Tibial nerve (tissue), 4 donors: Measurements from ENCODE around the gene SLC12A7. TPM values are rescaled to one million over a fixed set of nuclear protein-coding genes. Genes with fewer than 3 reads are reported as not detected.

Source experiments
- DNase-seq, 2 donors: peaks; one replicate each; pipeline ENCODE4 v3.0.0-alpha.2; 2019; ENCODE audit warnings: low spot score in 2 of 2
- H3K27ac ChIP-seq, 4 donors: fragments of 200-600 bp; sonication (generic) in 3 of 4; one replicate each; pipeline ENCODE4 v1.5.1; 2017 to 2019; ENCODE audit warnings: mild to moderate bottlenecking in 1 of 4
- H3K27me3 ChIP-seq, 2 donors: fragments of 200-600 bp; sonication (generic) in 1 of 2; one replicate each; pipeline versions ENCODE4 v1.5.1 to v1.6.0; 2017 to 2019
- H3K36me3 ChIP-seq, 3 donors: fragments of 200-600 bp; sonication (generic); one replicate each; pipeline ENCODE4 v1.5.1; 2018 to 2019
- H3K4me1 ChIP-seq, 4 donors: fragments of 200-600 bp; sonication (generic) in 3 of 4; one replicate each; pipeline ENCODE4 v1.5.1; 2017 to 2019
- H3K4me3 ChIP-seq, 4 donors: fragments of 200-600 bp; sonication (generic) in 3 of 4; one replicate each; pipeline ENCODE4 v1.5.1; 2017 to 2019; ENCODE audit warnings: mild to moderate bottlenecking in 1 of 4, moderate library complexity in 1 of 4
- H3K9me3 ChIP-seq, 4 donors: fragments of 200-600 bp; sonication (generic) in 3 of 4; one replicate each; pipeline ENCODE4 v1.5.1; 2017 to 2019
- CTCF ChIP-seq, 5 experiments: fragments of 200-600 bp in 3 of 5; fragments of 450-650 bp in 2 of 5; sonication (generic) in 3 of 5; IDR thresholded peaks; one replicate each; pipeline ENCODE4 v1.5.1; 2016 to 2019; ENCODE audit warnings: antibody characterized with exemption in 5 of 5, mild to moderate bottlenecking in 3 of 5, moderate library complexity in 2 of 5
- EP300 ChIP-seq, 2 donors: sonication (generic); formaldehyde crosslinking; IDR thresholded peaks; one replicate each; pipeline ENCODE4 v1.6.1; 2017; ENCODE audit warnings: antibody characterized with exemption in 2 of 2, mild to moderate bottlenecking in 1 of 2
- POLR2A ChIP-seq, 2 donors: fragments of 450-650 bp; IDR thresholded peaks; one replicate each; pipeline ENCODE4 v1.6.1; 2017; ENCODE audit warnings: antibody characterized with exemption in 2 of 2, mild to moderate bottlenecking in 2 of 2, moderate library complexity in 2 of 2
- WGBS, 2 donors: methylation state at CpG; one replicate each; pipeline ENCODE4 v1.1.5; 2018; 5-methylcytosine and 5-hydroxymethylcytosine counted together
- total RNA-seq, 4 donors: library from RNA; depleted of rRNA; stranded (reverse); fragments of >200 nt; gene quantifications; one replicate each; pipeline ENCODE4 v1.1.0, GENCODE V29; 2016

Gene SLC12A7
- total RNA-seq, 4 donors from 2014 or later, result 11.4 to 39.3 (median 18.8) TPM

GRCh38 chr5:1031306-1031959 lies 80.4 kb downstream of the SLC12A7 start:
- Histone ChIP-seq H3K4me1 (no peaks in the 10 kb centered on the region), H3K36me3 (no peaks in the 10 kb centered on the region), H3K4me3 (no peak overlapping the region), H3K27ac (no peak overlapping the region), H3K27me3 (peaks cover 0 to 18% of the 10 kb centered on the region in 2 donors), H3K9me3 (no peaks in the 10 kb centered on the region)
- TF ChIP-seq EP300 (IDR thresholded peaks at IDR 0.05), result no peak
- TF ChIP-seq CTCF (IDR thresholded peaks at IDR 0.05), result no peak
- no peak for TF ChIP-seq POLR2A (IDR thresholded peaks at IDR 0.05)
- no peak for DNase-seq
- WGBS, 2 donors, result 86 to 90% methylated on average over 16 to 19 of the region's 19 CpGs

- Histone ChIP-seq H3K9me3 (no peaks in the 10 kb centered on the region), H3K27me3 (peaks cover 0 to 18% of the 10 kb centered on the region in 2 donors), H3K36me3 (no peaks in the 10 kb centered on the region), H3K27ac (no peak overlapping the region), H3K4me1 (no peaks in the 10 kb centered on the region), H3K4me3 (no peak overlapping the region)
- 56 to 57% methylated on average over 8 to 10 of the region's 10 CpGs for WGBS, 2 donors
- no peak for DNase-seq
- TF ChIP-seq POLR2A (IDR thresholded peaks at IDR 0.05) (no peak), EP300 (IDR thresholded peaks at IDR 0.05) (no peak), CTCF (IDR thresholded peaks at IDR 0.05) (no peak)
Observed at GRCh38 chr5:1030801-1031271, 81.0 kb downstream of the SLC12A7 start.

GRCh38 chr5:1029945-1030625 lies 81.8 kb downstream of the SLC12A7 start:
- no peak for TF ChIP-seq POLR2A (IDR thresholded peaks at IDR 0.05)
- TF ChIP-seq EP300 (IDR thresholded peaks at IDR 0.05), result no peak
- Histone ChIP-seq H3K36me3 (no peaks in the 10 kb centered on the region), H3K9me3 (no peaks in the 10 kb centered on the region), H3K4me3 (no peak overlapping the region), H3K27me3 (peaks cover 0 to 18% of the 10 kb centered on the region in 2 donors), H3K27ac (no peak overlapping the region), H3K4me1 (no peaks in the 10 kb centered on the region)
- DNase-seq, result no peak
- WGBS, 2 donors, result 79 to 83% methylated on average over 8 to 9 of the region's 10 CpGs

GRCh38 chr5:1029282-1029944 lies 82.5 kb downstream of the SLC12A7 start:
- H3K36me3 ChIP-seq, result no peaks in the 10 kb centered on the region
- TF ChIP-seq CTCF (IDR thresholded peaks at IDR 0.05) (no peak), POLR2A (IDR thresholded peaks at IDR 0.05) (no peak), EP300 (IDR thresholded peaks at IDR 0.05) (no peak)
- H3K27me3 ChIP-seq, result peaks cover 0 to 18% of the 10 kb centered on the region in 2 donors
- H3K9me3 ChIP-seq, result no peaks in the 10 kb centered on the region
- no peak overlapping the region for H3K4me3 ChIP-seq
- DNase-seq, result no peak
- 88 to 90% methylated on average over 22 to 24 of the region's 24 CpGs for WGBS, 2 donors
- no peaks in the 10 kb centered on the region for H3K4me1 ChIP-seq
- H3K27ac ChIP-seq, result no peak overlapping the region

GRCh38 chr5:1028481-1029281 lies 83.2 kb downstream of the SLC12A7 start:
- Histone ChIP-seq H3K27me3 (peaks cover 0 to 18% of the 10 kb centered on the region in 2 donors), H3K27ac (no peak overlapping the region), H3K4me3 (no peak overlapping the region), H3K4me1 (no peaks in the 10 kb centered on the region), H3K36me3 (no peaks in the 10 kb centered on the region), H3K9me3 (no peaks in the 10 kb centered on the region)
- WGBS, 2 donors, result 71 to 75% methylated on average over 26 of the region's 26 CpGs
- TF ChIP-seq CTCF (IDR thresholded peaks at IDR 0.05), result no peak
- TF ChIP-seq POLR2A (IDR thresholded peaks at IDR 0.05), result no peak
- TF ChIP-seq EP300 (IDR thresholded peaks at IDR 0.05), result no peak
- DNase-seq, result no peak
